ENCODE data around the gene FOXN1. TPM values are rescaled to one million over a fixed set of nuclear protein-coding genes. Genes with fewer than 3 reads are reported as not detected.
"Not testable (repeated sequence)": the region's sequence is repeated elsewhere in the genome, so short reads cannot be mapped to it uniquely, and the experiment has no call there.

The FOXN1 gene
- total RNA-seq, 1 donor from 2014 or later, result not detected

- DNase-seq (ENCODE audit: low spot score), result no peak
- intact Hi-C loops (cut with DNase I), result no loop called here
Measured at GRCh38 chr17:28555022-28555421, 48.9 kb downstream of the FOXN1 start.

DNA sequence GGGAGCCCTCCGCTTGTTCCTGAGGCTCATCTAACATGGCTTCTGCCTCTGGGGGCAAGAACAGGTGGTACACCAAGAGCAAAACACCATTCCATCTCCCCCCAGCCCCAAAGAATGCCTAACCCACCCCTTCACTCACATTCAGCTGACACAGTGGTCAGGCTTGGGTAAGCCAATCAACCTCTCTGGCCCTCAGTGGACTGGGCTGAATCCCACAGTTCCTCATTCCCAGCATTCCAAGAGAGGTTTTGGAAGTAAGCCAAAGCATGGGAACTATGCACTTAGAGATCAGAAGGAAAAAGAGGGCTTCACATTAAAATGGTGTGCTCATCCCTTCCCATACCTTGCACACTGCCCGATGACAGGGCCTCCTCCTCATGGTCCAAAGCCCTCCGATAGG lies 57.3 kb downstream of the FOXN1 start:
- DNase-seq (ENCODE audit: low spot score), result no peak
- intact Hi-C loops (cut with DNase I), result no loop called here

GRCh38 chr17:28567604-28568003 lies 61.5 kb downstream of the FOXN1 start:
- DNase-seq (ENCODE audit: low spot score), result no peak
- intact Hi-C loops (cut with DNase I), result no loop called here

DNA sequence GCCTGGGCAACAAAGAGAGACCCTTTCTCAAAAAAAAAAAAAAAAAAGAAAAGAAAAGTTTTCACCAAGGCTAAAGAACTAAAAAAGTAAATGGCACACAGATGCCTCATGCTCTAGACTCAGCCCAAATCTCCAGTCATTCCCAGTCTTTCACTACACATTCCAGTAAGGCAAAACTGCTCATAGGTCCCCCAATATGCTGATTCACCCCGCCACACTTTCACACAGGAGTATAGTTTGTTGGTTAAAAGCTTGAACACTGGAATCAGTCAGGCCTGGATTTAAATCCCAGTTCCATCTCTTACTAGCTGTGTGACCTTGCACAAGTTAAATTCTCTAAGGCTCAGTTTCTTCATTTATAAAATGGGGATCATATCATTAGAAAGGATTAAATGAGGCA lies 63.3 kb downstream of the FOXN1 start:
- intact Hi-C loops (cut with DNase I), result no loop called here
- no peak for DNase-seq (ENCODE audit: low spot score)

DNA sequence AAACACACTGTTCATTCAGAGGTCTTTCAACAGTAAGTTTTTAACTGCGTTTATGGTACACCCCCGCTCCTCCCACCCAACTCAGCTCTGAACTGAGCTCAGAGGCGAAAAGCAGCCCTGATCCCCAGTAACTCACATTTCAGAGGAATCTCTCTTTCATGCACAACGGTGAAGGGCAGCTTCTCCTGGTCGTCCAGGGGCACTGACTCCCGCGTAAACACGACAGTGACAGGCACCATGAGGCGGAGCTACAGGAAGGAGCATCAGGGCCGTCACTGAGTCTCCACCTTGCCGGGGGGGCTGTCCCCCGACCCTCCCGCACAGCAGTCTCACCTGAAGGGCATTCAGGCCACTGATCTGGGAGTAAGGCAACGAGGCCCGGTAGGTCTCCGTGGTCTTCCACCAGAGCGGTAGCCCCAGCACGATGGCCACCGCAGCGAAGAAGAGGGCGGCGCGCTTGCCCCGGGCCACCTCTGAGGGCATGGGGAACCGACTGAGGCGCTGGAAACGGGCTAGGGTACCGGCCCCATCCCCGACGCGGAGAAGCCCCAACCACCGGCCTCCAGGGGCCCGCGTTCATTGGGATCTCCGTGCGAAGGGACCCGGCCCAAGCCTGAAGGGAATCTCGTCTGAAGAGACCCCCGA lies 64.7 kb downstream of the FOXN1 start:
- intact Hi-C loops (cut with DNase I), result loop anchor here (2.0 kb wide), 1 partner anchor 18 kb away; the partner anchor contains the start of gene UNC119
- no peak for DNase-seq (ENCODE audit: low spot score)

GRCh38 chr17:28571361-28572122 lies 65.4 kb downstream of the FOXN1 start, which contains the start of gene PIGS:
PIGS (minus strand) TSS chr17:28571524; CDS start chr17:28571496, 28 bp downstream.
- peak; percentile 99 for DNase-seq (ENCODE audit: low spot score)
- intact Hi-C loops (cut with DNase I), result loop anchor here (2.0 kb wide), 1 partner anchor 19 kb away; the partner anchor contains the start of gene UNC119

DNA sequence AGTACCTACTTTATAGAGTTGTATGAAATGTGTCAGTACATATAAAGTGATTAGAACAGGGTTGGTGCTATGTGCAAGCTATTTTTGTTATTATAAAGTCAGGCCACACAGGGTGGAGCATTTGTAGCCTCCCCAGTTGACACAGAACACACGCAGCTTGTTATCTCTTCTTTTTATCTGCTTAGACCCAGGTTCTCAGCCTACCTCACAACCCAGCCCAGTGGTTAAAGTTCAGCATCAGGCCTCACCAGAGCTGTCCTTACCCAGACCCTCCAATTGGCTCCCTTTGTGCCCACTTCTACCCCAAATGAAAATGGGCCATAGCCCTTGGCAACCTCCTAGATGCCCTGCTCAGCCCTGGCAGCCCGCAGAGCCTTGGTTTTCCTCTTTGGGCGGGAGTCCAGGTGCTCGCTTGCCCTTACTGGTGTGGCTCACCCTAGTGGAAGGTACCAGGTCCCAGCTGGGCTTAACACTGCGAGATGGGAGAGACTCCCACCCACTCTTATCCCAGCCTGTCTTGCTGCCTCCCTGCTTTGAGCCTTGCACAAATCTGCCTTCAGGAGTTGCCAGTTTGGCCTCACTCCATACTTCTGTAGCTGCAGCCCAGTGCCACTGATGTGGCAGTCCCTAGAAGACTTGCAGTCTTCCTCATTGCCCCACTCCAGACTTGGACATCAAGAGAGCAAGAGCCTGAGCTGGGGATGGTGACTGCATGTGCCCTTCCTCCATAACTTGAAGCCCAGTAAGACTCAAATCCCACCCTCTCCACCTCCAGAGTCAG lies 66.3 kb downstream of the FOXN1 start:
- intact Hi-C loops (cut with DNase I), result no loop called here
- DNase-seq (ENCODE audit: low spot score), result peak; percentile 14

- DNase-seq (ENCODE audit: low spot score), result no peak
- intact Hi-C loops (cut with DNase I), result no loop called here
Measured at GRCh38 chr17:28573040-28573380, 66.9 kb downstream of the FOXN1 start.

GRCh38 chr17:28573521-28573920 lies 67.4 kb downstream of the FOXN1 start:
- peak; percentile 49 for DNase-seq (ENCODE audit: low spot score)
- intact Hi-C loops (cut with DNase I), result no loop called here

- intact Hi-C loops (cut with DNase I), result no loop called here
- DNase-seq (ENCODE audit: low spot score), result peak; percentile 62
Measured at GRCh38 chr17:28573966-28574480, 67.9 kb downstream of the FOXN1 start.

DNA sequence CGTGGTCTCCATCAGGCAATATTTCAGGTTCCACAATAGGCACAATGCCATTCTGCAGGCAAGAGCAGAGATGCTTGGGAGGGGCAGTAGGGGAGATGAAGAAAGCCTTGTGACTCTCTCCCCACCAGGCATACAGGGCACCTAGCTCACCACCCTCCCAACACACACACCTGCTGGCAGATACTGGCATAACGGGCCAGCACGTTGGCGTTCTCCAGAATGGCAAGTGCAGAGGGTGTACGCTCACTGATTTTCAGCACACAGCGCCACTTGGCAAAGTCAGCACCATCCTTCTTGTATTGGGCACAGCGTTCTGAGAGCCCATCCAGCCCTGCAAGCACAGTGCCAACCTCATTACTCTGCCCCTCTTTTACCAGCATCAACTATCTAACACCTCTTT lies 68.4 kb downstream of the FOXN1 start:
- DNase-seq (ENCODE audit: low spot score), result peak; percentile 69
- intact Hi-C loops (cut with DNase I), result no loop called here

DNA sequence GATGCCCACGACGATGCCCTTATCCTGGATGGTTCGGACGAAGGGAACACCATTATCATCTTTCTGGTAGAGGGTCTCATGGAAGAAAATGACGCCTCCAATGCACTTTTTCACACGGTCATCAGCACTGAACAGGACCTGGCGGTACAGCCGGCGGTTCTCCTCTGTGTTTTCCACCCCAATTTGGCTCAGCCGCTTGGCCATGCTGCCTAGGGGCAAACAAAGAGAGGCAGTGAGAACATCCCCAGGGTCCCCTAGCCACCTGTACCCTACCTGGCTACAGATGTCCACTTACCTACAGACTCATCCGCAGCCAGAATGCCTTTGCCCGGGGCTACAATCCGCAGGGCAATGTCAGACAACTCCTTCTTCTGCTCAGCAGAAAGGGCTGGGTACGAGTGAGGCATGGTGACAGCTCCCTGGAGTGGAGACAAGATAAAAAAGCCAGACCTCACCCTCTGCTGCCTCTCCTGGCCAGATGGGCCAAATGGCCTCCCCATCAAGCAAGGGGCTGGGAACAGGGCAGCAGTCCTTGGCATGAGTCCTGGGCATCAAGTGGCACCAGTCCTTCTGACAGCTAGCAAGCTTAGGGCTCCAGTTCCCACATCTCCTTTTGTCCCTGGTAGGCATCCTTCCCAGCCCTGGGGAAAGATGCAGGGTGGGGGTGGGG lies 69.1 kb downstream of the FOXN1 start:
- intact Hi-C loops (cut with DNase I), result no loop called here
- DNase-seq (ENCODE audit: low spot score), result peak; percentile 92

- intact Hi-C loops (cut with DNase I), result not testable (repeated sequence)
Measured at GRCh38 chr17:28576016-28576415, 69.9 kb downstream of the FOXN1 start.

DNA sequence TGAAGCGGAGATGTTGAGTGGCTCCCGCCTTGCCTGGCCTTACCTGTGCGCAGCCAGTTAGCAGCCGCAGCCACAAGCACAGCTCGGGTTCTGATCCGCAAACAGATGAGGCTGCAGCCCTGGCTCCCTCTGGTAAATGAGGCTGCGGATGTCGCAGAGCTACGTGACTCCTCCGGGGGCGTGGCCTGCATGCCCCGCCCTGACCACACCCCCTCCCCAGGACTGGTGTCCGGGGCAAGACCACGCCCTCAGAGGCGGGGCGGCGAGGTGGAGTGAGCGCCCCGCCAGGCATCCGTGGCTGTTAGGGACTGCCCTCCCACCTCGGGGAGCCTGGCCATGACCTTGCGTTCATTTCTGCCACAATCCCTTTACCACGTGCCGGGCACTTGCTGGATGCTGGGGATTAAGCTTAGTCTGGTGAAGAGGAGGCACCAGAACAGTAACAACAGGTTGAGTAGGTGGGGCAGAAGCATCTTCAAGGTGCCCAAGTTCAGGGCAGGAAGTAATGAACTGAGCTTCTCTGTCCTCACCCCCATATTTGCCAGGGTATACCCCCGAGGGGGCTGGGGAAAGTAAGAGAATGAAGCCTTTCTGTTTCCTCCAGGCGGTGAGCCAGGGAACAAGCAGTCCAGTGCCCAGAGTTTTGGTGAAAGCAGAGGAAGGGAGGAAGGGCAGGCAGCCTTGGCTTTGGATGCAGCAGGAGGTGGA lies 70.8 kb downstream of the FOXN1 start, which contains the start of gene ALDOC:
Gene ALDOC, minus strand, starts transcription at position 138 of the 708 bp plus-strand sequence. CDS start 1,363 bp downstream, outside the sequence.
- DNase-seq (ENCODE audit: low spot score), result peak; percentile 98
- intact Hi-C loops (cut with DNase I), result no loop called here

More at GRCh38 chr17:28576016-28576415, 69.9 kb downstream of the FOXN1 start:
- DNase-seq (ENCODE audit: low spot score), result peak; percentile 57

DNA sequence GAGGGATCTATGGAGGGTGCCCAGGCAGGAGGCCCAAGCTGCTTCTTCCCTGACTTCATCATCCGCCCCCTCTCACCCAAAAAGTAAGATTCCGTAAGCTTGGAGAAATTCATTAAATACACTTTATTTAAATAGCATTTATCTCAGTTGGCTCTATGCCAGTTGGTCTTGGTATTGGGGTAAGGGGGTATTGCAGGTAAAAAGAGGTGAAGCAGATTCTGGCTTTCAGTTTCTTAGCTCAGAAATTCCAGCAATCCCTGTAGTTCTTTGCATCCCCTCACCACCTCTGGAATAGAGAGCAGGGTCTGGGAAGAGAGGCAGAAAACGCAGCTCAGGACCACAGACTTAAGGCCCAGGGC lies 71.3 kb downstream of the FOXN1 start:
- intact Hi-C loops (cut with DNase I), result no loop called here

GRCh38 chr17:28578246-28579195 lies 72.4 kb downstream of the FOXN1 start:
- intact Hi-C loops (cut with DNase I), result no loop called here
- peak; percentile 68 for DNase-seq (ENCODE audit: low spot score)

More for the DNA sequence above, 71.3 kb downstream of the FOXN1 start:
- no peak for DNase-seq (ENCODE audit: low spot score)

DNA sequence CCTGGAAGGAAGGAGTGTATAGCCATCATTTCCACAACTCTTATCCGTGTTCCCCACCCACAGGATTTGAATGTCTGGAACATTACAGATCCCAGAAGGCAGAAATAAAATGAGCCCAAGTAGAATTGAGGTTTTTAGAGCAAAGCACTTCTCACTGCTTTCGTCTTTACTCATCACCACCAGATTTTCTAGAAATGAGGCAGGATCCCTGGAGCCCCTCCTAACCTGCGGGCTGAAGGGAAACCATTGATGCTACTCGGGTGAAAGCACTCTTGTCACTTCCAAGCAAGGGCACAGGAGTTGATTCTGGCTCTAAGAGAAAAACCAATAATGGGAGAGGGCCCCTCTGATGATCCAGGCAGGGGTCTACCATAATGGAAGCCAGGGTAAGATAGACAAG lies 73.4 kb downstream of the FOXN1 start:
- no peak for DNase-seq (ENCODE audit: low spot score)
- intact Hi-C loops (cut with DNase I), result no loop called here

DNA sequence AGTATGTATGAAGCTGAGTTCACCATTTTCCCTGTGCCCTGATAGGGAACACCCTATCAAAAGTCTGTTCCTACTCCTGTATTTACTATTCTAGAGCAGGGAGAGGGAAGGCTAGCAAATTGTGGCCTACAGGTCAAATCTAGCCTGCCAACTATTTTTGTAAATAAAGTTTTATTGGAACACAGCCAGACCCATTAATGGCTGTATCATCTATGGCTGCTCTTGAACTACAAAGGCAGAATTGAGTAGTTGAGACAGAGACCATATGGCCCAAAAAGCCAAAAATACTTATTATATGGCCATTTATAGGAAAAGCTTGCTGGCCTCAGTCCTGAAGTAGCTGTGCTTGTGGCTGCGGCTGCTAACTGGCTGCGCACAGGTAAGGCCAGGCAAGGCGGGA lies 74.8 kb downstream of the FOXN1 start:
- intact Hi-C loops (cut with DNase I), result no loop called here
- DNase-seq (ENCODE audit: low spot score), result no peak

All from cardiac septum (tissue), 1 donor.